IMR-90 (cell line): Measurements from ENCODE around the gene PCDHA1. TPM values are rescaled to one million over a fixed set of nuclear protein-coding genes. Genes with fewer than 3 reads are reported as not detected.
"Not testable (repeated sequence)": the region's sequence is repeated elsewhere in the genome, so short reads cannot be mapped to it uniquely, and the experiment has no call there.

Source experiments
- ATAC-seq: fragments of 200-7000 bp; cut with Tn5 transposase; 2 replicates; pipeline ENCODE4 v1.9.1; 2020; ENCODE audit warnings: low read depth, mild to moderate bottlenecking, moderate library complexity
- BruUV-seq: library from RNA; stranded (reverse); fragments of 400-500 nt; replicated peaks from 2 replicates; lab custom pipeline; 2021; lab: Mats Ljungman, UMichigan
- CTCF ChIA-PET: fragments of 300-600 bp; formaldehyde crosslinking; extraction: SDS; loops from one replicate; lab custom pipeline; 2021; ENCODE audit warnings: antibody characterized with exemption; lab: Yijun Ruan, JAX
- POLR2A ChIA-PET: fragments of 300-600 bp; sonication (Branson Sonifier 250); formaldehyde crosslinking; loops from one replicate; lab custom pipeline; 2022; ENCODE audit warnings: antibody characterized with exemption; ENCODE audit not compliant: unreplicated experiment; lab: Charles Lee
- DNase-seq: peaks from one replicate; pipeline ENCODE4 v3.0.0; 2013
- H2AFZ ChIP-seq: replicated peaks from 2 replicates; pipeline ENCODE3; 2013; ENCODE audit warnings: low read length, mild to moderate bottlenecking; ENCODE audit not compliant: poor library complexity
- H2AK5ac ChIP-seq: 2 replicates; pipeline ENCODE4 v1.6.1; 2013; ENCODE audit warnings: low read depth, low read length, inconsistent platforms
- H2AK9ac ChIP-seq: replicated peaks from 2 replicates; pipeline ENCODE3; 2013; ENCODE audit warnings: mild to moderate bottlenecking, low read depth, low read length, moderate library complexity; ENCODE audit not compliant: poor library complexity
- H2BK120ac ChIP-seq: 2 replicates; pipeline ENCODE4 v1.6.1; 2013; ENCODE audit warnings: low read depth, low read length, inconsistent platforms
- H2BK15ac ChIP-seq: 3 replicates; pipeline ENCODE4 v1.6.1; 2013; ENCODE audit warnings: low read depth, low read length, inconsistent platforms
- H2BK20ac ChIP-seq: 2 replicates; pipeline ENCODE4 v1.6.1; 2013; ENCODE audit warnings: low read depth, mild to moderate bottlenecking, inconsistent platforms, low read length, moderate library complexity
- H2BK5ac ChIP-seq: 2 replicates; pipeline ENCODE4 v1.6.1; 2013; ENCODE audit warnings: mild to moderate bottlenecking, low read depth, low read length, inconsistent platforms; ENCODE audit not compliant: poor library complexity, severe bottlenecking
- H3K14ac ChIP-seq: replicated peaks from 2 replicates; pipeline ENCODE4 v1.6.1; 2013; ENCODE audit warnings: low read depth, low read length, inconsistent platforms
- H3K18ac ChIP-seq: 2 replicates; pipeline ENCODE4 v1.6.1; 2013; ENCODE audit warnings: low read depth, low read length, control low read depth
- H3K23ac ChIP-seq: 2 replicates; pipeline ENCODE4 v1.6.1; 2013; ENCODE audit warnings: low read depth, low read length, inconsistent platforms
- H3K27ac ChIP-seq: 2 replicates; pipeline ENCODE4 v1.5.1; 2013; ENCODE audit warnings: mild to moderate bottlenecking, control low read depth, low read length; ENCODE audit not compliant: insufficient read depth
- H3K27me3 ChIP-seq: 2 replicates; pipeline ENCODE4 v1.6.1; 2013; ENCODE audit warnings: low read length; ENCODE audit not compliant: control insufficient read depth, insufficient read depth
- H3K36me3 ChIP-seq: 2 replicates; pipeline ENCODE4 v1.6.1; 2013; ENCODE audit warnings: low read length, mixed read lengths; ENCODE audit not compliant: control insufficient read depth, insufficient read depth
- H3K4ac ChIP-seq: 2 replicates; pipeline ENCODE4 v1.6.1; 2013; ENCODE audit warnings: low read depth, low read length, inconsistent platforms
- H3K4me1 ChIP-seq: 2 replicates; pipeline ENCODE4 v1.6.1; 2013; ENCODE audit warnings: low read length, mixed read lengths; ENCODE audit not compliant: control insufficient read depth, insufficient read depth
- H3K4me2 ChIP-seq: 2 replicates; pipeline ENCODE4 v1.6.1; 2013; ENCODE audit warnings: low read depth, mild to moderate bottlenecking, control low read depth, low read length, moderate library complexity
- H3K4me3 ChIP-seq: 2 replicates; pipeline ENCODE4 v1.5.1; 2013; ENCODE audit warnings: low read depth, mild to moderate bottlenecking, control low read depth, low read length, moderate library complexity; ENCODE audit not compliant: insufficient read depth
- H3K56ac ChIP-seq: 2 replicates; pipeline ENCODE4 v1.6.1; 2013; ENCODE audit warnings: low read length, inconsistent platforms; ENCODE audit not compliant: insufficient read depth; ENCODE audit errors: extremely low read depth
- H3K79me1 ChIP-seq, 2 experiments: 2 replicates each; pipeline ENCODE4 v1.6.1; 2013; ENCODE audit warnings: low read length in 2 of 2, inconsistent platforms in 1 of 2, low read depth in 1 of 2
- H3K9ac ChIP-seq: 2 replicates; pipeline ENCODE4 v1.6.1; 2013; ENCODE audit warnings: low read depth, low read length, control low read depth
- H3K9me1 ChIP-seq: 2 replicates; pipeline ENCODE4 v1.6.1; 2013; ENCODE audit warnings: low read length, inconsistent platforms; ENCODE audit not compliant: insufficient read depth
- H3K9me3 ChIP-seq: 2 replicates; pipeline ENCODE4 v1.6.1; 2013; ENCODE audit warnings: low read length; ENCODE audit not compliant: control insufficient read depth, insufficient read depth
- H4K20me1 ChIP-seq: 2 replicates; pipeline ENCODE4 v1.6.1; 2013; ENCODE audit warnings: low read length, inconsistent platforms; ENCODE audit not compliant: insufficient read depth
- H4K5ac ChIP-seq: 2 replicates; pipeline ENCODE4 v1.6.1; 2013; ENCODE audit warnings: mild to moderate bottlenecking, low read depth, low read length, control low read depth
- H4K8ac ChIP-seq, 2 experiments: 2 replicates each; pipeline ENCODE4 v1.6.1; 2013; ENCODE audit warnings: low read depth in 2 of 2, low read length in 2 of 2, control low read depth in 1 of 2, inconsistent platforms in 1 of 2
- H4K91ac ChIP-seq: 2 replicates; pipeline ENCODE4 v1.6.1; 2013; ENCODE audit warnings: low read depth, low read length, inconsistent platforms; ENCODE audit not compliant: insufficient read depth
- CHD1 ChIP-seq: IDR thresholded peaks from 2 replicates; pipeline ENCODE4 v1.6.1; 2012; ENCODE audit warnings: low read depth, low read length, improper control_type of control experiment
- USF2 ChIP-seq: fragments of 150-350 bp; IDR thresholded peaks from 2 replicates; pipeline ENCODE4 v1.6.1; 2017; ENCODE audit warnings: mild to moderate bottlenecking, antibody characterized with exemption, low read length, low read depth
- WGBS, 2 experiments: methylation state at CpG; one replicate each; pipeline versions ENCODE4 v1.1.5 to v1.1.7; 2013; ENCODE audit warnings: missing lambda C conversion rate in 2 of 2; ENCODE audit not compliant: insufficient read length in 1 of 2; ENCODE audit errors: extremely low coverage in 2 of 2; 5-methylcytosine and 5-hydroxymethylcytosine counted together
- dilution Hi-C: fragments of 300-500 bp; cut with HindIII; formaldehyde crosslinking; loops from one replicate; pipeline ENCODE4 v1.14.3; 2018; ENCODE audit warnings: low sequenced_read_pairs; ENCODE audit not compliant: unreplicated experiment
- in situ Hi-C: fragments of 300-500 bp; cut with MboI; formaldehyde crosslinking; loops from 3 replicates; pipeline ENCODE4 v1.14.3; 2019; ENCODE audit warnings: low sequenced_read_pairs, inconsistent platforms, mixed read lengths
- intact Hi-C: fragments of 100-400 bp; cut with micrococcal nuclease; formaldehyde crosslinking; loops from 2 replicates; pipeline ENCODE4 v1.10.0; 2022
- polyA plus RNA-seq, 3 experiments: library from polyadenylated mRNA; depleted of rRNA; stranded (reverse); fragments of >200 nt; gene quantifications; 2 replicates each; pipeline ENCODE4 v1.2.3, GENCODE V29; 2012; ENCODE audit warnings: low replicate concordance in 1 of 3
- total RNA-seq: library from RNA; depleted of rRNA; stranded (reverse); fragments of >200 nt; gene quantifications from 2 replicates; pipeline ENCODE4 v1.2.3, GENCODE V29; 2012

PCDHA1 gene
- total and polyA plus RNA-seq, 2 of the 4 experiments (the other 2 are of a cell fraction) = under 0.01 to 0.05 TPM

DNA sequence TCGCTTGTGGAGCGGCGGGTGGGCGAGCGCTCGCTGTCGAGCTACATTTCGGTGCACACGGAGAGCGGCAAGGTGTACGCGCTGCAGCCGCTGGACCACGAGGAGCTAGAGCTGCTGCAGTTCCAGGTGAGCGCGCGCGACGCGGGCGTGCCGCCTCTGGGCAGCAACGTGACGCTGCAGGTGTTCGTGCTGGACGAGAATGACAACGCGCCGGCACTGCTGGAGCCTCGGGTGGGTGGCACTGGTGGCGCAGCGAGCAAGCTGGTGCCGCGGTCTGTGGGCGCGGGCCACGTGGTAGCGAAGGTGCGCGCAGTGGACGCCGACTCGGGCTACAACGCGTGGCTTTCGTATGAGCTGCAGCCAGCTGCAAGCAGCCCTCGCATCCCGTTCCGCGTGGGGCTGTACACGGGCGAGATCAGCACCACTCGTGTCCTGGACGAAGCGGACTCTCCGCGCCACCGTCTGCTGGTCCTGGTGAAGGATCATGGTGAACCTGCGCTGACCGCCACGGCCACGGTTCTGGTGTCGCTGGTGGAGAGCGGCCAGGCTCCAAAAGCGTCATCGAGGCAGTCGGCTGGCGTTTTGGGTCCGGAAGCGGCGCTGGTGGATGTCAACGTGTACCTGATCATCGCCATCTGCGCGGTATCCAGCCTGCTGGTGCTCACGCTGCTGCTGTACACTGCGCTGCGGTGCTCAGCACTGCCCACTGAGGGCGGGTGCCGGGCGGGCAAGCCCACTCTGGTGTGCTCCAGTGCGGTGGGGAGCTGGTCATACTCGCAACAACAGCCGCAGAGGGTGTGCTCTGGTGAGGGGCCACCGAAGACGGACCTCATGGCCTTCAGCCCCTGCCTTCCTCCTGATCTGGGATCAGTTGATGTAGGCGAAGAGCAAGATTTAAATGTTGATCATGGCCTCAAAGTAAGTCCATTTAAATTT lies 57.1 kb downstream of the PCDHA1 start (continued):
- TF ChIP-seq CHD1 = no peak

- H3K27me3 ChIP-seq, H3K14ac ChIP-seq, H3K36me3 ChIP-seq, H4K91ac ChIP-seq, ATAC-seq, H3K9ac ChIP-seq, H2AK9ac ChIP-seq, H2AK5ac ChIP-seq, H3K9me1 ChIP-seq, H4K20me1 ChIP-seq, H3K18ac ChIP-seq, H2AFZ ChIP-seq, H2BK5ac ChIP-seq, H2BK15ac ChIP-seq, BruUV-seq, H3K4ac ChIP-seq, POLR2A ChIA-PET, intact Hi-C loops, H3K56ac ChIP-seq, H3K4me1 ChIP-seq, H3K27ac ChIP-seq, H3K23ac ChIP-seq, H4K8ac ChIP-seq, H3K79me1 ChIP-seq, CTCF ChIA-PET, H3K4me3 ChIP-seq, in situ Hi-C loops, H2BK120ac ChIP-seq, H2BK20ac ChIP-seq, DNase-seq, H3K4me2 ChIP-seq, dilution Hi-C loops, H4K5ac ChIP-seq: not testable (repeated sequence)
- WGBS, 2 experiments = 27% methylated on average over 12 of the region's 48 CpGs; no CpG with 5 or more reads in 1 of the 2 experiments
- 0 out of 2 replicates have a peak, but pooled peaks have one; percentile 10 for TF ChIP-seq USF2
- H3K9me3 ChIP-seq = peaks cover 13% of the 10 kb centered on the region
These were observed 62.5 kb downstream of the PCDHA1 start, which contains the start of gene PCDHA9 for GRCh38 chr5:140848139-140849102. PCDHA9 (plus strand) TSS chr5:140848382; CDS start chr5:140848496, 114 bp downstream.
